ENCODE measurements around the gene RAB22A.

RAB22A gene

DNA sequence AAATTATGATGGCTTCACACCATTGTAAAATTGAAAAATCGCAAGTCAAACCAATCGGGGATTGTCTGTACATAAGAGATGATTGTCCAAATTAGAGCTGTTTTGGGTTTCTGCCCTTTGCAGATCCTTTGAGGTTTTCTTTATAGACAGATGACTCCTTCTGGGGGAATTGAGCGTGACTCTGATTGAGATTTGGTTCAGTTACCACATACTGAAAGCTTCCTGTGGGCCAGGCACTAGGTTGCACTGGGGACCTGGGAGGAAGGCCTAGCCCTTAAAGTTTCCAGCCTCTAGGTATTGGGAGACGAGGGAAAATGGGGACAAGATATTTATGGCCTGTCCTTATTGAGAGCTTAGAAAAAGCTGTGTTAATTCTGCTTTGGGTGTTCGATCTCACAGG lies 88.7 kb downstream of the RAB22A start:
- TF ChIP-seq EZH2 (IDR thresholded peaks at IDR 0.05) (no peak), FOXP2 (optimal IDR thresholded peaks at IDR 0.05; ENCODE audit: control extremely low read depth, extremely low read length, insufficient read depth) (no peak), POLR2AphosphoS5 (IDR thresholded peaks at IDR 0.05; ENCODE audit: borderline replicate concordance, low read depth, low read length) (no peak)
- Histone ChIP-seq H3K9ac (ENCODE audit: insufficient read length) (no peak overlapping the region), H3K36me3 (ENCODE audit: insufficient read depth, low read length) (peaks cover 43% of the 10 kb centered on the region), H3K9me3 (ENCODE audit: low read depth, low read length) (no peaks in the 10 kb centered on the region), H3K4me3 (no peak overlapping the region), H3K27ac (no peak overlapping the region)
- no peak for DNase-seq (ENCODE audit: low read depth, low spot score)

DNA sequence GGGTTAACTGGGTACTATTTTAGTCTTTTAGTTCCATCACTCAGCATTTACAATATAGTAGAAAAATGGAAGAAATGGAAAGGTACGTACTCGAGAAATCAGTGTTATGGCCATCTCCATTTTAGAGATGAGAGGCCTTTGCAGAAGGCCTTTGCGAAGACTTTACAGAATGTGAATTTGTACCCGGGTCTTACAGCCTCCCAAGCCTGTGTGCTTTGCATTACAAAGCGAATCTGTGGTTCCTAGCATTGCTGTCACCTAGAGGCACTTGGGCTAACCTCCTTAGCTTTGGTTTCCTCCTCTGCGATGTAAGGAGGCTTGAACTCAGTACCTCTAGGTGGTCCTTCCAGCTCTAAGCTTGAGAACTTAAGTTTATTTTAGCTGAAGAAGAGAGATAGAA lies 90.4 kb downstream of the RAB22A start:
- peaks cover 31% of the 10 kb centered on the region for H3K36me3 ChIP-seq (ENCODE audit: insufficient read depth, low read length)
- H3K9ac ChIP-seq (ENCODE audit: insufficient read length) = no peak overlapping the region
- H3K4me3 ChIP-seq = no peak overlapping the region
- H3K27ac ChIP-seq = no peak overlapping the region
- TF ChIP-seq EZH2 (IDR thresholded peaks at IDR 0.05) (no peak), FOXP2 (optimal IDR thresholded peaks at IDR 0.05; ENCODE audit: control extremely low read depth, extremely low read length, insufficient read depth) (no peak), POLR2AphosphoS5 (IDR thresholded peaks at IDR 0.05; ENCODE audit: borderline replicate concordance, low read depth, low read length) (no peak)
- no peaks in the 10 kb centered on the region for H3K9me3 ChIP-seq (ENCODE audit: low read depth, low read length)
- no peak for DNase-seq (ENCODE audit: low read depth, low spot score)

DNA sequence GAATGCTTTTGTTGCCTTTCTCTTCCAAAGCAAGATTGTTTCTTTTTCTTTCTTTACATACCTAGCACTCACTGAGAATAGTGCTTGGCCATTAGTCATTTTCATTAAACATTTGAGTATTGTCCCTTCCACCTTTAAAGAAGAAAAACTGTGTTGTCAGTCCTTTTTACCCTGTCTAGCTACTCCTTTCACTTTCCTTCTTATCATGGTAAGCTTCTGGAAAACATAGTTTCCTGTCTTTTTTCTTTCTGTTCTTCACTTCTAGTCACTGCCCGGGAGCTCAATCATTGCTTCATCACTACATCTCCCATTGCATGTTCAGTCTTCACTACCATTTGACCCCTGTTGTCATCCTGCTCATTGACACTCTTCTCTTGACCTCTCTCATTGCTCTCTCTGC lies 91.6 kb downstream of the RAB22A start:
- H3K9ac ChIP-seq (ENCODE audit: insufficient read length) = no peak overlapping the region
- DNase-seq (ENCODE audit: low read depth, low spot score) = no peak
- no peak overlapping the region for H3K27ac ChIP-seq
- H3K9me3 ChIP-seq (ENCODE audit: low read depth, low read length) = no peaks in the 10 kb centered on the region
- TF ChIP-seq EZH2 (IDR thresholded peaks at IDR 0.05) = no peak
- no peak overlapping the region for H3K4me3 ChIP-seq
- H3K36me3 ChIP-seq (ENCODE audit: insufficient read depth, low read length) = peaks cover 21% of the 10 kb centered on the region

DNA sequence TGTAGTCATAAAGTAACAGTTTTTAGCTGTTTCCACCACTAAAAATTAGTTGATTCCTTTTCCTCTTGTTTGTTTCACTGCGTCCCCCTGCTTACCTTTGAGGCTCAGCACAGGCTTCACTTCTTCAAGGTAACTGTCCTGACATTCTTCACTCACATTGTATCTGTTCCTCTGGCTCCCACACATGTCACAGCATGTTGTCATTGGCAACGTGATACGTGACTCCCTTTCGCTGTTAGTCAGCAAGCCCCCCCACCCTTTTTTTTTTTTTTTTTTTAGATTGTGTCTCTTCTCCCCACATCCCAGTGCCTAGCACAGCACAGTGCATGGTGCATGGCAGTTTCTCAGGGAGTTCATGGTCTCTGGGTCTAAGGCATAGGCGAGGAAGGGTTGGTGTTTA lies 92.8 kb downstream of the RAB22A start:
- Histone ChIP-seq H3K4me3 (no peak overlapping the region), H3K9me3 (ENCODE audit: low read depth, low read length) (no peaks in the 10 kb centered on the region), H3K9ac (ENCODE audit: insufficient read length) (no peak overlapping the region), H3K27ac (no peak overlapping the region), H3K36me3 (ENCODE audit: insufficient read depth, low read length) (peaks cover 14% of the 10 kb centered on the region)
- no peak for DNase-seq (ENCODE audit: low read depth, low spot score)
- no peak for TF ChIP-seq POLR2AphosphoS5 (IDR thresholded peaks at IDR 0.05; ENCODE audit: borderline replicate concordance, low read depth, low read length)
- no peak for TF ChIP-seq EZH2 (IDR thresholded peaks at IDR 0.05)
- no peak for TF ChIP-seq FOXP2 (optimal IDR thresholded peaks at IDR 0.05; ENCODE audit: control extremely low read depth, extremely low read length, insufficient read depth)

DNA sequence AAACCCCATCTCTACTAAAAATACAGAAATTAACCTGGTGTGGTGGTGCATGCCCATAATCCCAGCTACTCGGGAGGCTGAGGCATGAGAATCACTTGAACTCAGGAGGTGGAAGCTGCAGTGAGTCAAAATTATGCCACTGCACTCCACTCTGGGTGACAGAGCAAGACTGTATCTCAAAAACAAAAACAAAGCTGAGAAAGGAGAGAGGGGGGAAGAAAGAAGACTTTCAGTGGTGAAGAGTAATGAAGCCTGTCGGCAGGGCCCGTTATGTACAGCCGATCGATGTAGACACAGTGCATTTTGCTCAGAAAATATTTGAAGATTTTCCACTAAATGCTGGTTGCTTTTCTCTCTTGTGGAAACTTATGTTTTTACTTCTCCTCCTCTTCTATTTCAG lies 93.3 kb downstream of the RAB22A start:
- TF ChIP-seq EZH2 (IDR thresholded peaks at IDR 0.05) (no peak), POLR2AphosphoS5 (IDR thresholded peaks at IDR 0.05; ENCODE audit: borderline replicate concordance, low read depth, low read length) (no peak), FOXP2 (optimal IDR thresholded peaks at IDR 0.05; ENCODE audit: control extremely low read depth, extremely low read length, insufficient read depth) (no peak)
- DNase-seq (ENCODE audit: low read depth, low spot score) = no peak
- H3K9me3 ChIP-seq (ENCODE audit: low read depth, low read length) = no peaks in the 10 kb centered on the region
- no peak overlapping the region for H3K9ac ChIP-seq (ENCODE audit: insufficient read length)
- no peak overlapping the region for H3K27ac ChIP-seq
- H3K36me3 ChIP-seq (ENCODE audit: insufficient read depth, low read length) = peaks cover 9% of the 10 kb centered on the region; the same call in 1 of the 2 replicates
- H3K4me3 ChIP-seq = no peak overlapping the region

DNA sequence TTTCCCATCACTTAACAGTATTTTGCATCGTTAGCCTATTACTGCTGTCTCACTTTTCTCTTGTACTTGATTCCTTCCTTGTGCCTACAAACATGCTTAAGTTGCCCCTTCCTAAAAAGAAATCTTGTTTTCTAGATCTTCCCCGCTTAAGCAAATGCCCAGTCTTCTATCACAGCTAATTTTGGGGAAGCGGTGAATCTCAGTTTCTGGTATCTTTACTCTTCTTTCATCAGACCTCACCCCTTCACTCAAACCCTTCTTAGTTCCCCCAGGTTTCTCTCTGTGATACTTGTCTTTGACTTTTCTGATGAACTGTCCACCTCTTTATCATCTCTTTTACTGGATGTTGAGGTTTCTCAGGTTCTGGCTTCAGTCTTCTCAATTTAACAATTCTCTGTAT lies 93.8 kb downstream of the RAB22A start:
- H3K9ac ChIP-seq (ENCODE audit: insufficient read length) = no peak overlapping the region
- H3K27ac ChIP-seq = no peak overlapping the region
- no peak overlapping the region for H3K4me3 ChIP-seq
- no peak for TF ChIP-seq EZH2 (IDR thresholded peaks at IDR 0.05)
- TF ChIP-seq FOXP2 (optimal IDR thresholded peaks at IDR 0.05; ENCODE audit: control extremely low read depth, extremely low read length, insufficient read depth) = no peak
- no peak for TF ChIP-seq POLR2AphosphoS5 (IDR thresholded peaks at IDR 0.05; ENCODE audit: borderline replicate concordance, low read depth, low read length)
- no peak for DNase-seq (ENCODE audit: low read depth, low spot score)
- H3K36me3 ChIP-seq (ENCODE audit: insufficient read depth, low read length) = peaks cover 7% of the 10 kb centered on the region; the same call in 1 of the 2 replicates
- no peaks in the 10 kb centered on the region for H3K9me3 ChIP-seq (ENCODE audit: low read depth, low read length)

DNA sequence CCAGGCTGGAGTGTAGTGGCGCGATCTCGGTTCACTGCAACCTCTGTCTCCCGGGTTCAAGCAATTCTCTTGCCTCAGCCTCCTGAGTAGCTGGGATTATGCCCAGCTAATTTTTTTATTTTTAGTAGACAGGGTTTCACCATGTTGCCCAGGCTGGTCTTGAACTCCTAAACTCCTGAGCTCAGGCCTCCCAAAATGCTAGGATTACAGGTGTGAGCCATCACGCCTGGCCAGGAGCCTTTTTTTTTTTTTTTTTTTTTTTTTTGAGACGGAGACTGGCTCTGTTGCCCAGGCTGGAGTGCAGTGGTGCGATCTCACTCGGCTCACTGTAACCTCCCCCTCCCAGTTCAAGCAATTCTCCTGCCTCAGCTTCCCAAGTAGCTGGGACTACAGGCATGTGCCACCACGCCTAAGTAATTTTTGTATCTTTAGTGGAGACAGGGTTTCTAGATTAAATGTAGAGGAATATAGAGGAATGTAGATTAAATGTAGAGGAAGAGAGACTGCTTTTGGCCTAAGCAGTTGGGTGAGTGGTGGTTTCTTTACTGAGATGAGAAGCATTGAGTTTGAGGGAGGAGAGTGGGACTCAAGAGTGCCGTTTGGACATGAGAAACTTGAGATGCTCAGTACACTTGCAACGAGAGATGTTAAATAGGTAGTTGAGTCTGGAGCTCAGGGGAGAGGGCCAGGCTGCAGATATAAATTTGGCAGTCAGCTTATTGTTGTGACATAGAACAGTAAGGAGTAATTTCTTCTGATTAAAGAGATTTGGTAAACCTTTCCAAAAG lies 96.2 kb downstream of the RAB22A start:
- 0 out of 2 replicates have a peak, but pooled peaks cover under 1% of the 10 kb centered on the region for H3K9me3 ChIP-seq (ENCODE audit: low read depth, low read length)
- TF ChIP-seq EZH2 (IDR thresholded peaks at IDR 0.05) (no peak), POLR2AphosphoS5 (IDR thresholded peaks at IDR 0.05; ENCODE audit: borderline replicate concordance, low read depth, low read length) (no peak), FOXP2 (optimal IDR thresholded peaks at IDR 0.05; ENCODE audit: control extremely low read depth, extremely low read length, insufficient read depth) (no peak)
- peak overlapping the region; percentile 94 for H3K27ac ChIP-seq
- DNase-seq (ENCODE audit: low read depth, low spot score) = no peak
- peaks cover 8% of the 10 kb centered on the region for H3K36me3 ChIP-seq (ENCODE audit: insufficient read depth, low read length)
- H3K4me3 ChIP-seq = peak overlapping the region; percentile 36
- no peak overlapping the region for H3K9ac ChIP-seq (ENCODE audit: insufficient read length)

DNA sequence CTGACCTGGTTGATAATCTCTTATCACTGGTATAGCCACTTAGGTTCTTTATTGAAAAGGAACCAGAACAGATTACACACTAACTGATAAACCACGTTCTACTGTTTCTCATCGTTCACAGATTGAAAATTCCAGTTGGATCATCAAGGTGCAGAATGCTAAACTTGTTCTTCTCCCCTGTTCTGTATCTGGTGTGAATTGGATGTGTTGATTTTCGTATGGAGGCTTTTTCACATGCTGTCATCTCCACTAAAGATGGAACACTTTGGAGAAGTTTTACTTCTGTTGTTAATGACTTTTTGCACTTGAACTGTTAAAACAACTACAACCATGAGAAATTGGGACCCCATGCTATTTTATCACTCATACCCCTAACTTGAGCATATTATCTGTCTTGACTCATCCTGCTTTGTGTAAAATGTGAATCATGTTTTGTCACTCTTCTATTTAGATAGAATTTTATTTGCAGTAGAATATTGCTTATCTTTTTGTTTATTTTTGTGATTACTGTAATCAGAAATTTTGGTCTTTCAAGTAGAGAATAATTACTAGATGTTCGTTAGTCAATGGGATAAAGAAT lies 97.0 kb downstream of the RAB22A start:
- DNase-seq (ENCODE audit: low read depth, low spot score) = no peak
- H3K9ac ChIP-seq (ENCODE audit: insufficient read length) = peak overlapping the region; percentile 15
- 0 out of 2 replicates have a peak, but pooled peaks cover 2% of the 10 kb centered on the region for H3K9me3 ChIP-seq (ENCODE audit: low read depth, low read length)
- no peak for TF ChIP-seq FOXP2 (optimal IDR thresholded peaks at IDR 0.05; ENCODE audit: control extremely low read depth, extremely low read length, insufficient read depth)
- TF ChIP-seq EZH2 (IDR thresholded peaks at IDR 0.05) = no peak
- no peak for TF ChIP-seq POLR2AphosphoS5 (IDR thresholded peaks at IDR 0.05; ENCODE audit: borderline replicate concordance, low read depth, low read length)
- peaks cover 12% of the 10 kb centered on the region for H3K36me3 ChIP-seq (ENCODE audit: insufficient read depth, low read length)
- peak overlapping the region; percentile 36 for H3K4me3 ChIP-seq
- peak overlapping the region; percentile 94 for H3K27ac ChIP-seq
